Measurements from ENCODE around the gene STKLD1.
"Not testable (repeated sequence)": the region's sequence is repeated elsewhere in the genome, so short reads cannot be mapped to it uniquely, and the experiment has no call there.

STKLD1 gene

DNA sequence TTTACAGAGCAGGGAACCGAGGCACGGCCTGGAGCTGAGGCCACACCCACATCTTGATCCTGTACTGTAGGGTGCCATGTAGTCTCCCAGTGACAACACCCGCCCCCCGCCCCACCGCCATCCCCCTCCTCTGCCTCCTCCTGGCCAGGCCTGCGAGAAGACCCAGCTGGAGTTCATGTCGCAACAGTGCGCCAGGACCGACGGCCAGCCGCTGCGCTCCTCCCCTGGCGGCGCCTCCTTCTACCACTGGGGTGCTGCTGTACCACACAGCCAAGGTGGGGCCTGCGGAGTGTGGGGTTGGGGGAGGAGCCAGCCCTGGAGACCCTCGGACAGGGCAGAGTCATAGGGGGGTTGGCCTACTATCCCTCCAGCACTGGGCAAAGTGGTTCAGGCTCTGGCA is 60.5 kb downstream of the STKLD1 start:
- in situ Hi-C loops (cut with MboI; ENCODE audit: low sequenced_read_pairs), result no loop called here

- in situ Hi-C loops (cut with MboI; ENCODE audit: low sequenced_read_pairs), result no loop called here
These were observed 61.8 kb downstream of the STKLD1 start for GRCh38 chr9:133437753-133438531.

DNA sequence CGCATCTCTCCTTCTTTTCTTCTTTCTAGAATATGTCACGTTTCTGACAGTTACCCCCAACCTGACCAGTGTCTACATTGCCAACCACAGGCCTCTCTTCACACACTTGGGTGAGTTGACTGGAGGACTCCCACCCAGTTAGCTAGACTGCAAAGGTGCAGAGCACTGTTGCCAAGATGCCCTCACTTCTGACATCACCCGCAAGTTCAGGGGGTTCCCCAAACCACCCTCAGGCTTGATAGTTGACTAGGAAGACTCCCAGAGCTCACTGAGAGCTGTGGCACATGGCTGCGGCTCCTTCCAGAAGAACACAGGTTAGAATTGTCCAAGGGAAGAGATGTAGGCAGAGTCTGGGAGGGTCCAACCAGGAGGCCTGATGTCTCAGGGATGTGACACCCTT is 63.2 kb downstream of the STKLD1 start:
- in situ Hi-C loops (cut with MboI; ENCODE audit: low sequenced_read_pairs), result no loop called here

DNA sequence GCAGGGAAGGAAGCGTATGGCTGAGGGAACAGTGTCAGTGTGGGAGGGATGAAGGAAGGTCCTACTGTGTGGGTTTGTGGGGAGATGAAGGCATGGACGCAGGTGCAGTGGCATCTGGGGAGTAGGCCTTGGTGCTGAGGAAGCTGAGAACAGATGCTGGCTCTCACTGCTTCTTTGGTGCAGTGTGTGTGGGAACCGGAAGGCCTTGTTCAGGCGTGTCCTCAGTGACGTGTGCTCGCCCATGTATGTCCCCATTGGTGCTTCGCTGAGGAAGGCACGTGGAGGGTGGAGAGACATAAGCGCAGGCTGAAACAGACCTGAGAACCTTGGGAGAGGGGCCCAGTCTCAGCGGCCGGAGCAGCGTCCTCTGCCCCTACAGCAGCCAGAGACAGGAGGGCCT is 64.7 kb downstream of the STKLD1 start:
- in situ Hi-C loops (cut with MboI; ENCODE audit: low sequenced_read_pairs), result no loop called here

DNA sequence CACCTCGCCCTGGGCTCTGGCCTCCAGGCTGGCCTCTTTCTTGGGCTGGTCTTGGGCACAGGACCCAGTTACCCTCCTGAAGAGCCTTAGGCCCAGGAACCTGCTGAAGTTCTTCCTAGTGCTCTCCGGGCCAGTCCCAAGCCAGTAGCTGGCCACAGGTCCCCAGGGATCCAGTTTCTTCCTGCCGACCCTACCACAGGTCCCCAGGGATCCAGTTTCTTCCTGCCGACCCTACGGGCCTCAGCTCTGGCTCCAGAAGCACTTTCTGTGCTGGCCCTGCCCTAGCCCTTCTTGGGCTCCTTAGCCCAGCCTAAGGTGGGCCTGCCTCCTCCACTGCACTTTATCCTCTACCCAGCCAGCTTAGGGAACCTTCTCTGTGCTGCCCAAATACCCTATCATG is 65.4 kb downstream of the STKLD1 start:
- in situ Hi-C loops (cut with MboI; ENCODE audit: low sequenced_read_pairs), result no loop called here

GRCh38 chr9:133443248-133443647 is 67.1 kb downstream of the STKLD1 start:
- in situ Hi-C loops (cut with MboI; ENCODE audit: low sequenced_read_pairs), result no loop called here

- in situ Hi-C loops (cut with MboI; ENCODE audit: low sequenced_read_pairs), result no loop called here
These were observed 67.8 kb downstream of the STKLD1 start for GRCh38 chr9:133443982-133444381.

DNA sequence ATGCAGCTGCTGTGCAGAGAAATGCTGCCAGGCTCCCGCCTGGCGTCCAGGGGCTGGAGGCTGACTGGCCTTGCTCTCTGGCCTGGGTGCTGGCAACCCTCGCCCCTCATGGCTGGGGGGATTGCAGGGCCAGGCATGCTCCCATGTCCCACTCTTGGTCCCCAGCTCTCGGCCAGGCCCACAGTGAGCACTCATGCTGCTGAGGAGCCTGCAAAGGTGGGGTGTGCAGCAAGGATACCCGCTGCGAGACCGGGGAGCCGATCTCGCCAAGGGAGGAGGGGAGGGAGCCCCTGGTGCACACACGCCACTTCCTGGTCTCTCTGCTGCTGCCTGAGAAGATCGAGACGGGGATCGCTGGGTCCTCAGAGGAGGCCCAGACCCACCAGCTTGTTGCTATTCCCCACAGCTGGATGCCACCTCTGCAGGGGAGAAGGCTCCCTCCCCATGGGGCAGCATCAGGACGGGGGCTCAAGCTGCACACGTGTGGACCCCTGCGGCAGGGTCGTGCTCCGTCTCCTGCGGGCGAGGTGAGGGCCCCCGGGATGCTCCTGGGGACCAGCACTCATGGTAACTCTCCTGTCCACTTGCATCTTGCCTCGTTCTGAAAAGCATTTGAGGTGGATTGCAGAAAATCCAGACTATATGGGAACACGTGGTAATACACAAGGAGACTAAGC is 69.3 kb downstream of the STKLD1 start:
- in situ Hi-C loops (cut with MboI; ENCODE audit: low sequenced_read_pairs), result no loop called here

GRCh38 chr9:133448487-133448972 is 72.4 kb downstream of the STKLD1 start:
- in situ Hi-C loops (cut with MboI; ENCODE audit: low sequenced_read_pairs), result no loop called here

DNA sequence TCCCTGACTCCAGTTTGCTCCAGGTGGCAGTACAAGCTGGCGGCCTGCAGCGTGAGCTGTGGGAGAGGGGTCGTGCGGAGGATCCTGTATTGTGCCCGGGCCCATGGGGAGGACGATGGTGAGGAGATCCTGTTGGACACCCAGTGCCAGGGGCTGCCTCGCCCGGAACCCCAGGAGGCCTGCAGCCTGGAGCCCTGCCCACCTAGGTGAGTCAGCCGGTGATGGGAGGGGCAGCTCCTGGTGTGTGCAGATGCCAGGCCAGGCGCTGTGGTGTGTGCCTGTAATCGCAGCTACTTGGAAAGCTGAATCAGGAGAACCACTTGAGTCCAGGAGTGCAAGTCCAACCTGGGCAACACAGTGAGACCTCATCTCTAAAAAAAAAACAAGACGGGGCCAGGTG is 73.6 kb downstream of the STKLD1 start:
- in situ Hi-C loops (cut with MboI; ENCODE audit: low sequenced_read_pairs), result no loop called here

DNA sequence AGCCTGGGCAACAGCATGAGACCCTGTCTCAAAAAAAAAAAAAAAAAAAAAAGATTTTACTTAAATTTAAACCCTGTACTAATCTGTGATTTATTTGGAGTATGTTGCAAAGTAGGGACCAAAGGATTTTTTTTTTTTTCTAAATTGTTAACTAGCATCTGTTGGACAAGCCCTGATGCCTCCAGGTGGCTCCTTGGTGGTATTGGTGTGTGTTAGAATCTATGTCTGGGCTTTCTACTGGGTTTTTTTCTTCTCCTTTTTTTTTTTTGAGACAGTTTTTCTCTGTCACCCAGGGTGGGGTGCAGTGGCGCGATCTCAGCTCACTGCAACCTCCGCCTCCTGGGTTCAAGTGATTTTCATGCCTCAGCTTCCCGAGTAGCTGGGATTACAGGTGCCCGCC is 75.7 kb downstream of the STKLD1 start:
- in situ Hi-C loops (cut with MboI; ENCODE audit: low sequenced_read_pairs), result not testable (repeated sequence)

DNA sequence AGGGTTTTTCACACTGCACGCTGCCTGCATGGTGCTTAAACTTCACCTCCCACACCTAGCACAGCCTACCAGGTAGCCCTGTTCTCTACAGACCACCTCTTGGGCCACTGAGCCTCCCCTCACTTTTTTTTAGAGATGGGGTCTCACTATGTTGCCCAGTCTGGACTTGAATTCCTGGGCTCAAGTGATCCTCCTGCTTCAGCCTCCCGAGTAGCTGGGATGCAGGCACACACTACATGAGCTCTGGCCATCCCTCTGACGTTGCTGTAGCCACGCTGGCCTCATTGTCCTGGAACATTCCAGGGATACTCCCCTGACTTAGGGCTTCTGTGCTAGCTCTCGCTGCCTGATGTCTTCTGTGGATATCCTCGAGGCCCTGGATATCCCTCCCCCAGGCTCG is 76.4 kb downstream of the STKLD1 start:
- in situ Hi-C loops (cut with MboI; ENCODE audit: low sequenced_read_pairs), result no loop called here

GRCh38 chr9:133453651-133454050 is 77.5 kb downstream of the STKLD1 start:
- in situ Hi-C loops (cut with MboI; ENCODE audit: low sequenced_read_pairs), result no loop called here

DNA sequence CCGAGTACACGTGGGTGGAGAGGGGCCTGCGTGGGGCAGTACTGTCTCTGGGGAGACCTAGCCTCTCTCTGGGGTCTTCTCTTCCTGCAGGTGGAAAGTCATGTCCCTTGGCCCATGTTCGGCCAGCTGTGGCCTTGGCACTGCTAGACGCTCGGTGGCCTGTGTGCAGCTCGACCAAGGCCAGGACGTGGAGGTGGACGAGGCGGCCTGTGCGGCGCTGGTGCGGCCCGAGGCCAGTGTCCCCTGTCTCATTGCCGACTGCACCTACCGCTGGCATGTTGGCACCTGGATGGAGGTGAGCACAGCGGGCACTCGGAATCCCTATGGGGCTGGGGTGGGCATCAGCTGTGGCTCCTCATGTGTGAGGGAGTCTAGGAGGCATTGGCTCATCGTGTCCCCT is 78.2 kb downstream of the STKLD1 start:
- in situ Hi-C loops (cut with MboI; ENCODE audit: low sequenced_read_pairs), result no loop called here

DNA sequence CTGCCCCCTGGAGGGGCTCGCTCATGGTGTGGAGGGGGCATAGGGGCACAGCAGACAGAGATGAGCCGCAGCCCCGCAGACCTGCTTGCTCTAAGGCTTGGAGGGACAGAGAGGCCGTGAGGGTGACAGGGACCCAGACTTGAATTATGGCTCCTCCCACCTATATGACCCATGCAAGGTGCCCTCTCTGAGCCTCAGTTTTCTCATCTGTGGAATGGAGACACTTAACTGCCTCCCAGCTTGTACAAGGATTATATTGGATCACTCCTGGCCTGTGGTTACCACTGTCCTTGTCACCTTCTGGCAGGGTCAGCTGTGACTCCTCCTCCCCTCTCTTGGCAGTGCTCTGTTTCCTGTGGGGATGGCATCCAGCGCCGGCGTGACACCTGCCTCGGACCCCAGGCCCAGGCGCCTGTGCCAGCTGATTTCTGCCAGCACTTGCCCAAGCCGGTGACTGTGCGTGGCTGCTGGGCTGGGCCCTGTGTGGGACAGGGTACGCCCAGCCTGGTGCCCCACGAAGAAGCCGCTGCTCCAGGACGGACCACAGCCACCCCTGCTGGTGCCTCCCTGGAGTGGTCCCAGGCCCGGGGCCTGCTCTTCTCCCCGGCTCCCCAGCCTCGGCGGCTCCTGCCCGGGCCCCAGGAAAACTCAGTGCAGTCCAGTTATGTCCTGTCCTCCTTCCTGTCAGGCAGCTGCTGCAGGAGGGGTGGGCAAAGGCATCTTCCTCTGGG is 78.9 kb downstream of the STKLD1 start:
- in situ Hi-C loops (cut with MboI; ENCODE audit: low sequenced_read_pairs), result no loop called here
